Heart right ventricle (tissue), 16 donors: ENCODE data around the gene NEK11. TPM values are rescaled to one million over a fixed set of nuclear protein-coding genes. Genes with fewer than 3 reads are reported as not detected.
A peak's percentile ranks its signal among the peaks of the same experiment; 100 is the strongest.

Experiments used
- ATAC-seq, 8 donors: fragments of 200-7000 bp; cut with Tn5 transposase; one replicate each; pipeline ENCODE4 v1.9.1; 2020; ENCODE audit warnings: mild to moderate bottlenecking in 8 of 8, moderate library complexity in 8 of 8, moderate number of reproducible peaks in 1 of 8
- DNase-seq, 2 donors: peaks; one replicate each; pipeline ENCODE4 v3.0.0-alpha.2; 2020
- H3K27ac ChIP-seq, 10 donors: fragments of 200-600 bp; sonication (generic) in 2 of 10; one replicate each; pipeline versions ENCODE4 v1.5.0 to v1.8.0; 2020 to 2022; ENCODE audit warnings: mild to moderate bottlenecking in 3 of 10
- H3K27me3 ChIP-seq, 7 donors: fragments of 200-600 bp; one replicate each; pipeline ENCODE4 v1.8.0; 2021 to 2022; ENCODE audit warnings: mild to moderate bottlenecking in 2 of 7
- H3K36me3 ChIP-seq, 9 donors: fragments of 200-600 bp; sonication (generic) in 1 of 9; one replicate each; pipeline versions ENCODE4 v1.5.0 to v1.8.0; 2020 to 2022; ENCODE audit warnings: mild to moderate bottlenecking in 2 of 9
- H3K4me1 ChIP-seq, 9 donors: fragments of 200-600 bp; sonication (generic) in 1 of 9; one replicate each; pipeline versions ENCODE4 v1.5.0 to v1.8.0; 2020 to 2022; ENCODE audit warnings: mild to moderate bottlenecking in 4 of 9
- H3K4me3 ChIP-seq, 10 donors: fragments of 200-600 bp; sonication (generic) in 2 of 10; one replicate each; pipeline versions ENCODE4 v1.5.0 to v1.8.0; 2020 to 2022; ENCODE audit warnings: mild to moderate bottlenecking in 7 of 10, moderate library complexity in 2 of 10
- H3K9me3 ChIP-seq, 11 donors: fragments of 200-600 bp in 10 of 11; sonication (generic) in 2 of 11; one replicate each; pipeline versions ENCODE4 v1.5.0 to v1.8.0; 2013 to 2022; ENCODE audit warnings: mild to moderate bottlenecking in 2 of 11, control low read depth in 1 of 11, moderate library complexity in 1 of 11
- CTCF ChIP-seq, 9 donors: fragments of 200-600 bp; sonication (generic) in 2 of 9; IDR thresholded peaks; one replicate each; pipeline versions ENCODE4 v1.5.0 to v1.8.0; 2021 to 2022; ENCODE audit warnings: antibody characterized with exemption in 9 of 9, mild to moderate bottlenecking in 5 of 9, moderate library complexity in 1 of 9
- WGBS, 2 donors: extraction: QIAGEN DNeasy Blood & Tissue Kit; methylation state at CpG; one replicate each; pipeline ENCODE4 v1.1.7; 2013; ENCODE audit warnings: inconsistent platforms in 1 of 2; 5-methylcytosine and 5-hydroxymethylcytosine counted together
- intact Hi-C, 10 donors: fragments of 100-400 bp; cut with DNase I; formaldehyde crosslinking; loops; one replicate each; pipeline versions ENCODE4 v1.11.1 to v1.14.2; 2022
- polyA plus RNA-seq, 2 donors: library from polyadenylated mRNA; stranded (reverse); fragments of 200-250 nt; gene quantifications; one replicate each; pipeline ENCODE4 v1.2.3, GENCODE V29; 2013
- total RNA-seq, 10 donors: library from RNA; stranded (reverse); fragmentation: NEBNext Ultra II Directional in 3 of 10; extraction: Animal tissue kit (Norgen Biotek cat#: 25700) in 3 of 10; gene quantifications; one replicate each; pipeline versions ENCODE4 v1.2.1 to v1.2.4, GENCODE V29; 2021 to 2023
- donor health status: Arrhythmogenic right ventricular cardiomyopathy.
- donor health status: ischemic (EF 13 %, LVEDD 7.1; RV severe dilation, severe dysfunction).
- donor health status: healthy with polysubstance abuse.
- donor health status: DM: no; HTN: yes; CAD: no.
- donor health status: DM: no; HTN: no; CAD: no.
- donor health status: ischemic (EF 25% LVEDD 6.9; RV normal size, moderate dysfunction).
- donor health status: ischemic (EF 25% LVEDD 5.7; RV mildly dilated, moderate dysfunction).
- donor health status: healthy.
- donor health status: DM: yes; HTN: yes; CAD: no.
- donor health status: Ischemic cardiomyopathy.
- donor health status: ischemic (EF 35%, LVEDD 5.7; RV mildly dilated, moderate dysfunction).
- donor health status: nonischemic (EF 11% LVEDD 7.7; RV severe dilation, severe dysfunction).
- donor health status: DM: yes; HTN: yes; CAD: no.
- donor health status: PGD.
- donor health status: ischemic (EF 29% LVEDD 5.4; RV normal size, mild dysfunction).
- donor health status: nonischemic (EF 23%, LVEDD 6.1; RV moderate dilation, normal function).

Gene NEK11
- total and polyA plus RNA-seq, 12 donors, result 0.88 to 3.7 (median 1.9) TPM

GRCh38 chr3:131009698-131010097 is 17.0 kb upstream of the NEK11 start:
- intact Hi-C loops, result loop anchor here in 1 of 10 donors (10.0 kb wide), 1 partner anchor 255 kb away; no protein-coding TSS in a partner anchor
- WGBS, 2 donors, result 95 to 100% methylated on average over 1 of the region's 1 CpG
- ATAC-seq, result no peak
- H3K27ac ChIP-seq, result no peak overlapping the region
- no peaks in the 10 kb centered on the region for H3K9me3 ChIP-seq
- H3K4me1 ChIP-seq, result peaks cover 0 to 10% (median 0%) of the 10 kb centered on the region in 9 donors
- DNase-seq, result no peak
- H3K4me3 ChIP-seq, result no peak overlapping the region
- TF ChIP-seq CTCF (IDR thresholded peaks at IDR 0.05), result no peak
- H3K27me3 ChIP-seq, result no peaks in the 10 kb centered on the region
- H3K36me3 ChIP-seq, result peaks cover 0 to 95% (median 15%) of the 10 kb centered on the region in 9 donors

DNA sequence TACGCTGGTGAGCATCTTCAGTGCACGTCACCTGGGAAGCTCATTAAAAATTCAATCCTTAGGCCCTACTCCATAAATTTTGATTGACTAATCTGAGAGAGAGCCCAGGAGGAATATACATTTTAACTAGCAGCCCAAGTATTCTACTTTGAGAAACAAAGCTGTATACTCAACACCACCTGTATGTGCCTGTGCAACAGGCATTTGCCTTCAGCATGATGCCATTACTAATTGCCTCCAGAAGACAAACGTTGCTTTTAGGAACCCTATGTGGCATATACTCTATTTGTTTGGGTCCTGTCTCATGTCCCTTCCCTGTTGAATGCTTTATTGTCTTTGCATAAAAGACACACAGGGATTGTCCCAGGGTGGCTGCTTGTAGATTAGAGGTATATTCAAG is 7.7 kb upstream of the NEK11 start:
- no peak for TF ChIP-seq CTCF (IDR thresholded peaks at IDR 0.05)
- Histone ChIP-seq H3K9me3 (no peaks in the 10 kb centered on the region), H3K36me3 (peaks cover 0 to 75% (median 24%) of the 10 kb centered on the region in 9 donors), H3K4me3 (no peak overlapping the region), H3K4me1 (peaks cover 0 to 44% (median 34%) of the 10 kb centered on the region in 9 donors), H3K27ac (no peak overlapping the region), H3K27me3 (no peaks in the 10 kb centered on the region)
- DNase-seq (no peak), ATAC-seq (no peak)
- 87 to 92% methylated on average over 3 of the region's 3 CpGs for WGBS, 2 donors
- intact Hi-C loops, result loop anchor here in 1 of 10 donors (10.0 kb wide), 1 partner anchor 264 kb away; no protein-coding TSS in a partner anchor

GRCh38 chr3:131020122-131020693 is 6.5 kb upstream of the NEK11 start:
- intact Hi-C loops, result loop anchor here in 4 of 10 donors (10.0 kb wide), 3 partner anchors 265 to 485 kb away; partner anchors contain the start of gene MRPL3 (in 1 of the 4)
- H3K4me3 ChIP-seq, result no peak overlapping the region
- peaks cover 0 to 54% (median 37%) of the 10 kb centered on the region in 9 donors for H3K4me1 ChIP-seq
- no peak overlapping the region for H3K27ac ChIP-seq
- no peaks in the 10 kb centered on the region for H3K9me3 ChIP-seq
- DNase-seq (no peak), ATAC-seq (peak in 1 of 8 donors; percentile 15)
- H3K27me3 ChIP-seq, result no peaks in the 10 kb centered on the region
- TF ChIP-seq CTCF (IDR thresholded peaks at IDR 0.05), result no peak
- 76 to 82% methylated on average over 5 of the region's 5 CpGs for WGBS, 2 donors
- peaks cover 0 to 70% (median 22%) of the 10 kb centered on the region in 9 donors for H3K36me3 ChIP-seq

DNA sequence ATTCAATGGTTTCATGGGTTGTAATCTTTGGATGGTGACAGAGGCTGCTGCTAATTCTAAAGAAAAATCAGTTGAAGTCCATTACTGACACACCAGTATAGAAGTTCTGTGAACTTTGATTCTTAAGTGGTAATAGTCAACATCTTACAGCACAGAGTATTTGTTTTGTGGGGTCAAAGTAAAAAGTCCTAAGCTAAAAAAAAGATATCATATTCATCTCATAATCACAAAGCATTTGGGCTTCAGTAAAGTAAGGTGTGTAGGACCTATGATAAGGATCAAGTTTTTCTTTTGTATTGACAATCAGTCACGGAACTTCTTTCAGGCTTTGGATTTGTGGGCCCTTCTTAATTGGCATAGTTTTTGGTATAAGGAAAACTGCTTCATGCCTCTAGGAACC is 1.1 kb upstream of the NEK11 start:
- 92% methylated on average over 1 of the region's 1 CpG for WGBS, 2 donors

More for the DNA sequence above, 1.1 kb upstream of the NEK11 start:
- TF ChIP-seq CTCF (IDR thresholded peaks at IDR 0.05), result no peak
- Histone ChIP-seq H3K27ac (no peak overlapping the region), H3K27me3 (no peaks in the 10 kb centered on the region), H3K9me3 (no peaks in the 10 kb centered on the region), H3K36me3 (peaks cover 0 to 28% (median 4%) of the 10 kb centered on the region in 9 donors), H3K4me1 (peaks cover 0 to 62% (median 47%) of the 10 kb centered on the region in 9 donors), H3K4me3 (peak overlapping the region in 9 of 10 donors; percentile 39 to 86 (median 77))
- ATAC-seq (no peak), DNase-seq (no peak)
- intact Hi-C loops, result loop anchor here in 4 of 10 donors (10.0 kb wide), 3 partner anchors 271 to 479 kb away; partner anchors contain the start of gene MRPL3 (in 1 of the 4)
